Endothelial cell of umbilical vein (primary cell): ENCODE data around the gene MEGF11. TPM values are rescaled to one million over a fixed set of nuclear protein-coding genes. Genes with fewer than 3 reads are reported as not detected.

Experiments used
- BruUV-seq: library from RNA; stranded (reverse); fragments of 400-500 nt; replicated peaks from 2 replicates; lab custom pipeline; 2021; lab: Mats Ljungman, UMichigan
- CTCF ChIA-PET: fragments of 300-600, 350-600 bp; sonication (Branson Sonifier 250); formaldehyde crosslinking; loops from one replicate; lab custom pipeline; 2021; ENCODE audit warnings: antibody characterized with exemption, inconsistent platforms; lab: Charles Lee
- POLR2A ChIA-PET: fragments of 300-600, 350-600 bp; sonication (Branson Sonifier 250); formaldehyde crosslinking; loops from one replicate; lab custom pipeline; 2021; ENCODE audit warnings: antibody characterized with exemption, inconsistent platforms; lab: Charles Lee
- DNase-seq: peaks from one replicate; pipeline ENCODE4 v3.0.0-alpha.2; 2011; ENCODE audit warnings: low read depth, low spot score
- FAIRE-seq: peaks from 2 replicates; lab custom pipeline; 2011; peaks lifted over from hg19 to GRCh38; lab: Jason Lieb, UNC
- H2AFZ ChIP-seq: 2 replicates; pipeline ENCODE4 v1.6.0; 2012; ENCODE audit warnings: low read depth, low read length, control low read depth, inconsistent platforms
- H3K27ac ChIP-seq: 2 replicates; pipeline ENCODE4 v1.5.1; 2011; ENCODE audit warnings: low read depth, mild to moderate bottlenecking, control low read depth, low read length, moderate library complexity; ENCODE audit not compliant: insufficient read depth
- H3K27me3 ChIP-seq, 2 experiments: 2 replicates each; pipeline versions ENCODE4 v1.6.0 to v1.6.1; 2011; ENCODE audit warnings: low read length in 2 of 2, mixed read lengths in 1 of 2; ENCODE audit not compliant: control insufficient read depth in 2 of 2, insufficient read depth in 2 of 2
- H3K36me3 ChIP-seq, 2 experiments: 2 replicates in 1 of 2; 3 replicates in 1 of 2; pipeline ENCODE4 v1.5.1; 2011; ENCODE audit warnings: low read length in 2 of 2, mild to moderate bottlenecking in 1 of 2, moderate library complexity in 1 of 2; ENCODE audit not compliant: control insufficient read depth in 2 of 2, insufficient read depth in 2 of 2; ENCODE audit errors: extremely low read depth in 1 of 2
- H3K4me1 ChIP-seq: 3 replicates; pipeline ENCODE4 v1.5.1; 2011; ENCODE audit warnings: mild to moderate bottlenecking, low read length; ENCODE audit not compliant: control insufficient read depth, insufficient read depth; ENCODE audit errors: extremely low read depth
- H3K4me2 ChIP-seq: 2 replicates; pipeline ENCODE4 v1.6.1; 2011; ENCODE audit warnings: low read length, control low read depth, mixed read lengths; ENCODE audit not compliant: insufficient read depth
- H3K4me3 ChIP-seq, 3 experiments: fragments of 200-600 bp in 1 of 3; sonication (generic), shearing (Covaris generic) in 1 of 3; replicated peaks in 1 of 3; 2 replicates each; pipeline ENCODE4 v1.5.1; 2011 to 2016; ENCODE audit warnings: control low read depth in 3 of 3, low read length in 3 of 3, mild to moderate bottlenecking in 2 of 3, inconsistent platforms in 1 of 3, low read depth in 1 of 3, moderate library complexity in 1 of 3; ENCODE audit not compliant: insufficient read depth in 1 of 3
- H3K79me2 ChIP-seq: 2 replicates; pipeline ENCODE4 v1.6.0; 2012; ENCODE audit warnings: low read length, inconsistent platforms; ENCODE audit not compliant: control insufficient read depth, insufficient read depth
- H3K9ac ChIP-seq: replicated peaks from 2 replicates; pipeline ENCODE3; 2011; ENCODE audit warnings: low read length, control low read depth; ENCODE audit not compliant: insufficient read depth; ENCODE audit errors: extremely low read depth
- H3K9me1 ChIP-seq: replicated peaks from 3 replicates; pipeline ENCODE4 v1.6.0; 2011; ENCODE audit warnings: mild to moderate bottlenecking, low read length; ENCODE audit not compliant: control insufficient read depth, insufficient read depth; ENCODE audit errors: extremely low read depth
- H3K9me3 ChIP-seq: replicated peaks from 2 replicates; pipeline ENCODE4 v1.5.1; 2012; ENCODE audit warnings: low read length, inconsistent platforms; ENCODE audit not compliant: control insufficient read depth, insufficient read depth
- H4K20me1 ChIP-seq: replicated peaks from 2 replicates; pipeline ENCODE3; 2011; ENCODE audit warnings: mild to moderate bottlenecking, low read length; ENCODE audit not compliant: control insufficient read depth, insufficient read depth; ENCODE audit errors: extremely low read depth
- FOS ChIP-seq: IDR thresholded peaks from 2 replicates; pipeline ENCODE4 v1.6.1; 2011; ENCODE audit warnings: mild to moderate bottlenecking, low read length, moderate library complexity, borderline replicate concordance; ENCODE audit not compliant: insufficient read depth
- GATA2 ChIP-seq: IDR thresholded peaks from 2 replicates; pipeline ENCODE4 v1.7.0; 2011; ENCODE audit warnings: low read depth, mild to moderate bottlenecking, moderate library complexity, mixed read lengths, low read length; ENCODE audit not compliant: insufficient read length, insufficient read depth
- JUN ChIP-seq: IDR thresholded peaks from 2 replicates; pipeline ENCODE4 v1.6.1; 2011; ENCODE audit warnings: borderline replicate concordance, low read depth; ENCODE audit not compliant: insufficient read length, insufficient read depth
- MAX ChIP-seq: IDR thresholded peaks from 2 replicates; pipeline ENCODE4 v1.6.1; 2011; ENCODE audit not compliant: insufficient read depth, insufficient read length
- POLR2A ChIP-seq: IDR thresholded peaks from 2 replicates; pipeline ENCODE4 v1.6.1; 2012; ENCODE audit warnings: low read depth, mild to moderate bottlenecking, control low read depth, low read length
- POLR2AphosphoS5 ChIP-seq: IDR thresholded peaks from 2 replicates; pipeline ENCODE4 v1.6.1; 2012; ENCODE audit warnings: low read depth, mild to moderate bottlenecking, control low read depth, low read length, moderate library complexity; ENCODE audit not compliant: insufficient read depth
- dilution Hi-C: fragments of 300-500 bp; cut with MboI; formaldehyde crosslinking; loops from one replicate; pipeline ENCODE4 v1.15.0; 2019; ENCODE audit warnings: low sequenced_read_pairs; ENCODE audit not compliant: extremely low pct_ligation_motif_present
- intact Hi-C: fragments of 100-400 bp; cut with micrococcal nuclease; formaldehyde crosslinking; loops from one replicate; pipeline ENCODE4 v1.10.0; 2022
- polyA plus RNA-seq, 4 experiments: library from polyadenylated mRNA; depleted of rRNA in 3 of 4; stranded (reverse) in 3 of 4; unstranded in 1 of 4; fragments of >200 nt; gene quantifications; 2 replicates each; pipeline versions ENCODE4 v1.2.1 to v1.2.3, GENCODE V29; 2011 to 2012; ENCODE audit warnings: missing spikeins in 1 of 4
- total RNA-seq: library from RNA; stranded (reverse); gene quantifications from 2 replicates; pipeline ENCODE4 v1.2.3, GENCODE V29; 2021
- TF ChIP-seq, protein P1 (sequence below), 2 donors: IDR thresholded peaks; 1 replicate in 1 of 2; 2 replicates in 1 of 2; pipeline ENCODE4 v1.5.1; 2011; ENCODE audit warnings: low read length in 2 of 2, mild to moderate bottlenecking in 2 of 2, moderate library complexity in 2 of 2, control low read depth in 1 of 2, inconsistent platforms in 1 of 2, low read depth in 1 of 2; ENCODE audit not compliant: insufficient read depth in 1 of 2; ENCODE audit errors: extremely low read depth in 1 of 2

Gene MEGF11
- total and polyA plus RNA-seq, 2 donors (not counting 3 experiments of a cell fraction or from before 2014, with no cell fraction given): not detected

DNA sequence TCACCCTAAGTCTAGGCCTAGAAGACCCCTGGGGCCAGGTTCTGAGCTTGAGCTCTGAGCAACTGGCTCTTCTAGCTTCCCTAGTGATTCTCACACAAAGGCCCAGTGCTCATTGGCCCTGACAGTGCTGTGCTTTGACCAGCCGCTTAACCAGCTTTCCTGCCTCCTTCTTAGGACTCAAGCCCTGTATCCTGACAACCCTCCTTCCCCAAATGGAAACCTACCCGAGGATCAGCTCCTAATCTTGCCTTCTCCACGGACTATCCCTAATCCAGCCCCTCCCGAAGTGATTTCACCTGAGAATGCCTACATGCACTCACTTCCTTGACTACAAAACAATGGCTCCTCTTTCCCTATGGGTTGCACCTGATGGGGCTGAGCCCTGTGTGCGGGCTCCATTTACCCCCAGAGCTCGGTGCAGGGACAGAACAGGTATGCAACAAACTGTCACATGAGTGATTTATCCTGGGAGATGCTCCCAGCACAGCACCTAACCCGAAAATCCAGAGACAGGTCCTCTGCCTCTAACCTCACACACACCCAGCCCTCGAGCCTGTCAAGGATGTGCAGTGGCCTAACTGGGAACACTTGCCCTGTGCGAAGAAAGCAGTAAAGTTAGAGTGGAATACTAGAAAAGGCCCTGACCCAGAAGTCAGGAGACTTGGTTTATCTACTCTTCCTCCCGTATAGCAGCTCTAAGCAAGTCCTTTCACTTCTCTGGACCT, 2.3 kb downstream of the MEGF11 start:
- Histone ChIP-seq H4K20me1 (no peaks in the 10 kb centered on the region), H3K4me1 (peaks cover 18% of the 10 kb centered on the region), H3K27ac (no peak overlapping the region), H3K27me3 (peaks cover 64 to 68% of the 10 kb centered on the region in 2 experiments), H3K36me3 (no peaks in the 10 kb centered on the region), H2AFZ (no peak overlapping the region), H3K4me2 (no peak overlapping the region), H3K9ac (no peak overlapping the region), H3K4me3 (no peak overlapping the region), H3K79me2 (no peaks in the 10 kb centered on the region), H3K9me1 (no peaks in the 10 kb centered on the region), H3K9me3 (no peaks in the 10 kb centered on the region)
- ChIA-PET POLR2A (no interaction called here), CTCF (interaction anchor here (0.6 to 3.2 kb wide), 9 partner anchors 9 to 1021 kb away, joined by 3 to 20 read pairs (median 3); partner anchors contain the start of gene SNAPC5)
- BruUV-seq: no TSS peak
- DNase-seq: no peak
- FAIRE-seq: no peak
- dilution Hi-C loops (no loop called here), intact Hi-C loops (no loop called here)
- TF ChIP-seq POLR2A: no peak
- TF ChIP-seq MAX: no peak
- TF ChIP-seq, protein P1, sequence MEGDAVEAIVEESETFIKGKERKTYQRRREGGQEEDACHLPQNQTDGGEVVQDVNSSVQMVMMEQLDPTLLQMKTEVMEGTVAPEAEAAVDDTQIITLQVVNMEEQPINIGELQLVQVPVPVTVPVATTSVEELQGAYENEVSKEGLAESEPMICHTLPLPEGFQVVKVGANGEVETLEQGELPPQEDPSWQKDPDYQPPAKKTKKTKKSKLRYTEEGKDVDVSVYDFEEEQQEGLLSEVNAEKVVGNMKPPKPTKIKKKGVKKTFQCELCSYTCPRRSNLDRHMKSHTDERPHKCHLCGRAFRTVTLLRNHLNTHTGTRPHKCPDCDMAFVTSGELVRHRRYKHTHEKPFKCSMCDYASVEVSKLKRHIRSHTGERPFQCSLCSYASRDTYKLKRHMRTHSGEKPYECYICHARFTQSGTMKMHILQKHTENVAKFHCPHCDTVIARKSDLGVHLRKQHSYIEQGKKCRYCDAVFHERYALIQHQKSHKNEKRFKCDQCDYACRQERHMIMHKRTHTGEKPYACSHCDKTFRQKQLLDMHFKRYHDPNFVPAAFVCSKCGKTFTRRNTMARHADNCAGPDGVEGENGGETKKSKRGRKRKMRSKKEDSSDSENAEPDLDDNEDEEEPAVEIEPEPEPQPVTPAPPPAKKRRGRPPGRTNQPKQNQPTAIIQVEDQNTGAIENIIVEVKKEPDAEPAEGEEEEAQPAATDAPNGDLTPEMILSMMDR (IDR thresholded peaks at IDR 0.05; ENCODE audit: extremely low read depth in 1 of 2, insufficient read depth in 1 of 2, low read depth in 1 of 2, low read length in 2 of 2): no peak
- no peak for TF ChIP-seq JUN
- TF ChIP-seq FOS: no peak
- no peak for TF ChIP-seq GATA2
- no peak for TF ChIP-seq POLR2AphosphoS5
